GM10266 (cell line): ENCODE data around the gene FH.
A peak's percentile ranks its signal among the peaks of the same experiment; 100 is the strongest.

ENCODE experiments used
- DNase-seq: peaks from one replicate; pipeline ENCODE4 v3.0.0; 2012; ENCODE audit errors: extremely low spot score
- TF ChIP-seq, protein P1 (sequence below): IDR thresholded peaks from 2 replicates; pipeline ENCODE4 v1.5.1; 2012; ENCODE audit warnings: mild to moderate bottlenecking, low read depth; ENCODE audit not compliant: control insufficient read depth, insufficient read depth; ENCODE audit errors: missing control alignments

FH gene

DNA sequence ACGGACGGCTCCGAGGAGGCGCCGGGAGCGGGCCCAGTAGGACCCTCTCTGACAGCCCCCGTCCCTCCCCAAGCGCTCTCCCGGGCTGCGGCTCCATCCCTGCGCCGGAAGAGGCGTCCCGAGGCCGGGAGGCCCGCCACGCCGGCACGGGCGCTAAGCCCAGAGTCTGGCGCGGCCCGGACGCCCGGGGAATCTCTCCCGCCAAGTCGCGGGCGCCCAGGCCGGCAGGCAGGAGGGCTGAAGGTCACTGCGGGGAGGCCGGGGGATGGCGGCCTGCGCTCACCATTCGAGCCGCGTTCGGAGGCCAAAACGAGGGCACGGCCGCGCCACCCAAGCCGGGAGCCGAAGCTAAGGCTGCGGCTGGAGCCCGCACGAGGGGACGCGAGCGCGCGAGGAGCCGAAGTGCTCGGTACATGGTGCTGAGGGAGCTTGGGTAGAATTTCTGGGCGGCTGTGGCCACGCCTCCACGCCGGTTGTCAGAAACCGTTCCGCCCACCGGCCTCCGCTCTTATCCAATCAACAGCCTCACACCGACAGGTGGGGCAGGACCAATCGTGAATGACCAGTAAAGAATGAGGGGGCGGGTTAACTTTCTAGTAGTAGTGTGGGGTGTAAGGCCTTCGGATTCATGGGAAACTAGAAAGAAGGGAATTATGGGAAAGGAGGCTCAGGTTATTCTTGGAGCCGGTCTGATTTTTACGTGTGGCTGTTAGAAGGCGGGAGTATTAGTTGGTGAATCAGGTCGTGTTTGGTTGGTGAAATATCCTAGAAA is at the start of gene FH:
FH (minus strand) TSS at position 448 of the 772 bp plus-strand sequence; CDS start at position 415, 33 bp downstream.
- TF ChIP-seq, protein P1, sequence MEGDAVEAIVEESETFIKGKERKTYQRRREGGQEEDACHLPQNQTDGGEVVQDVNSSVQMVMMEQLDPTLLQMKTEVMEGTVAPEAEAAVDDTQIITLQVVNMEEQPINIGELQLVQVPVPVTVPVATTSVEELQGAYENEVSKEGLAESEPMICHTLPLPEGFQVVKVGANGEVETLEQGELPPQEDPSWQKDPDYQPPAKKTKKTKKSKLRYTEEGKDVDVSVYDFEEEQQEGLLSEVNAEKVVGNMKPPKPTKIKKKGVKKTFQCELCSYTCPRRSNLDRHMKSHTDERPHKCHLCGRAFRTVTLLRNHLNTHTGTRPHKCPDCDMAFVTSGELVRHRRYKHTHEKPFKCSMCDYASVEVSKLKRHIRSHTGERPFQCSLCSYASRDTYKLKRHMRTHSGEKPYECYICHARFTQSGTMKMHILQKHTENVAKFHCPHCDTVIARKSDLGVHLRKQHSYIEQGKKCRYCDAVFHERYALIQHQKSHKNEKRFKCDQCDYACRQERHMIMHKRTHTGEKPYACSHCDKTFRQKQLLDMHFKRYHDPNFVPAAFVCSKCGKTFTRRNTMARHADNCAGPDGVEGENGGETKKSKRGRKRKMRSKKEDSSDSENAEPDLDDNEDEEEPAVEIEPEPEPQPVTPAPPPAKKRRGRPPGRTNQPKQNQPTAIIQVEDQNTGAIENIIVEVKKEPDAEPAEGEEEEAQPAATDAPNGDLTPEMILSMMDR = no peak
- peak; percentile 88 for DNase-seq

DNA sequence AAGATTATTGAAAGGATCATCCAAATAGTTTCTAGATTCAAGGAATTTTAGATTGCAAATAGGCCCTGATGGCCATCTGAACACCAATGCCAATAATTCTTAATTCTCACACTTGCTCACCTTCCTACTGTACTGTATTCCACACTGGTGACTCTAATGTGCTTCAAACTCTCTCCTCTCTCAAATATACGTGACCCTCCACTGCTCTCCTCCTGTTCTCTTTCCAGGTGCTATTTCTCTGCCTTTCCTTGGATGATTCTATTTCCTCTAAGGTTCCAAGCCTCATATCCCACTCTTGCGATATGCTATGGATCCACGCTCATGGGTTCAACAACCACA is 41.3 kb upstream of the FH start:
- DNase-seq = no peak
- TF ChIP-seq, protein P1 = no peak

DNA sequence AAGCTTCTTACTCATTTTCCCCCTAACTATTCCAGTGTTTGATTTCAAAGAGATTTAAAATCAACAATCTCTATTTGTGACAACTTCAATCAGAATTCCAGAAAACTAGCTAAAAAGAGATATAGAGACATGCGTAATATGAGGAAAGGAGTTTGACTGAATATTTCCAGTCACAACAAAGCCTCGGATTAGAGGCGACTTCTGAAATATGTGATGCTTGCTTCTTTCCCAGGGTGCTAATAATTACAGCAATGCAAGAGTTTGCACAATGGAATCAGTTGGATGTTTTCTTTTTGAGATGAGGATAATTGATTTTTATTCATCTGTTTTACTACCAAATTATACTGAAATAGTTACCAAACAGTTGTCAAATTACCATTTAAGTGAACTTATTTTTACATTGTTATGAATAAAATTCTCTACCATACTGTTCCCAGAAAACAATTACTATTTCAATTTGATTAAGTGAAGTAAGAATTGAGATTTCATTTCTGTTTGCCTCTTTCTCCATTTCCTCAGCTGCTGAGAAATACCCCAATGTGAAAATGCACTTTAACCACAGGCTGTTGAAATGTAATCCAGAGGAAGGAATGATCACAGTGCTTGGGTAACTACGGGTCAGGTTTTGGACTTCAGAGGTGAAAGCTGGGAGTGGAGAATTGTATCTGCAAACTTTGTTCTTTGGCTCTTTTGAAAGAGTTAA is 40.7 kb upstream of the FH start:
- TF ChIP-seq, protein P1 = no peak
- DNase-seq = no peak

- no peak for DNase-seq
Measured at GRCh38 chr1:241557551-241558193, 38.1 kb upstream of the FH start.

DNA sequence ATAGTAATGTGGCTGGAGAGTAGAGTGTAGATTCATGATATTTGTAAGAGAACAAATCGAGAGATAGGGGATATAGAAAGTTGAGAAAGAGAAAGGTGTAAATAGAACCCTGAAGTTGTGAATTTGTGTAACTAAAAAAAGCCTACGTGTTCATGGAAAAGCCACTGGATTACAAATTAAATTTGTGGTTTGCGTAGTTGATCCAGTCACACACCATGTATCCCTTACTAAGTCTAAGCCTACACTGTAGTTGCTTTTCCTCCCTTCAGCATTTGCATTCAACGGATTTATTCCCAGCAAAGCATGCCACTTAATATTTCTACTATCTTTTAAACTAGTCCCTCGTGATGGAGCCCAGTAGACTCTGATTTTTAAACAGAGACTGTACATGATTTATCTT is 37.5 kb upstream of the FH start:
- DNase-seq = no peak
- TF ChIP-seq, protein P1 = no peak

More at GRCh38 chr1:241557551-241558193, 38.1 kb upstream of the FH start:
- TF ChIP-seq, protein P1 = no peak

DNA sequence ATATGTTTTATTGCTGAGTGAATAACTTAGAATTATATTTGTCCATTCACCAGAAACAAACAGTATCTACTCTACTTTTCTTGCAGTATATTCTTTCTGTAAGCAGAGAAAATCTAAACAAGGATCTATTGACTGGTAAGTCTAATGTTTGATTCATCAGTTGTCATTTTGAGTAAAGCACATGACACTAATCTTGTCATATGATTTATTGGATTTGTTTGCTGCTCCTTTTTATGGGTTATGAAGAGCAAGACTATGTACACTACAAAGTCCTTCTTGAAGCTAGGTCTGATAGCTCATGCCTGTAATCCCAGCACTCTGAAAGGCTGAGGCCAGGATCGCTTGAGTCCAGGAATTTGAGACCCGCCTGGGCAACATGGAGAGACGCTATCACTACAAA is 36.0 kb upstream of the FH start:
- no peak for DNase-seq

More for the DNA sequence above, 36.0 kb upstream of the FH start:
- TF ChIP-seq, protein P1 = no peak
